Right hindlimb (tissue), 1 donor: Measurements from ENCODE around the gene C1orf226.

Source experiments
- DNase-seq: peaks from one replicate; pipeline ENCODE4 v3.0.0-alpha.2; 2018

The C1orf226 gene

GRCh38 chr1:162366149-162366548, 15.4 kb upstream of the C1orf226 start:
- no peak for DNase-seq

GRCh38 chr1:162366671-162367070, 14.9 kb upstream of the C1orf226 start:
- DNase-seq, result no peak

- DNase-seq, result no peak
Measured at GRCh38 chr1:162367073-162367472, 14.5 kb upstream of the C1orf226 start.

- DNase-seq, result no peak
Measured at GRCh38 chr1:162367772-162368171, 13.8 kb upstream of the C1orf226 start.

- DNase-seq, result no peak
Measured at GRCh38 chr1:162368451-162368850, 13.1 kb upstream of the C1orf226 start.

GRCh38 chr1:162369571-162369970, 12.0 kb upstream of the C1orf226 start:
- DNase-seq, result no peak

GRCh38 chr1:162370161-162370560, 11.4 kb upstream of the C1orf226 start:
- DNase-seq, result no peak

- DNase-seq, result no peak
Measured at GRCh38 chr1:162370721-162371120, 10.8 kb upstream of the C1orf226 start.

- DNase-seq, result no peak
Measured at GRCh38 chr1:162371611-162372010, 9.9 kb upstream of the C1orf226 start.

- no peak for DNase-seq
Measured at GRCh38 chr1:162372159-162373071, 9.1 kb upstream of the C1orf226 start.

- no peak for DNase-seq
Measured at GRCh38 chr1:162373072-162373427, 8.5 kb upstream of the C1orf226 start.

GRCh38 chr1:162373541-162374260, 7.8 kb upstream of the C1orf226 start:
- no peak for DNase-seq

- no peak for DNase-seq
Measured at GRCh38 chr1:162374406-162374805, 7.1 kb upstream of the C1orf226 start.

- DNase-seq, result no peak
Measured at GRCh38 chr1:162375463-162375862, 6.1 kb upstream of the C1orf226 start.

GRCh38 chr1:162376691-162377090, 4.8 kb upstream of the C1orf226 start, which contains the start of gene SPATA46:
Gene SPATA46, minus strand, starts transcription at chr1:162376854. Its CDS starts 64 bp downstream, at chr1:162376790.
- DNase-seq, result no peak

GRCh38 chr1:162380061-162380846, 1.3 kb upstream of the C1orf226 start:
- no peak for DNase-seq

- DNase-seq, result no peak
Measured at GRCh38 chr1:162381941-162382750, 618 bp downstream of the C1orf226 start.

- no peak for DNase-seq
Measured at GRCh38 chr1:162383091-162383490, 1.6 kb downstream of the C1orf226 start.

- no peak for DNase-seq
Measured at GRCh38 chr1:162383516-162383915, 2.0 kb downstream of the C1orf226 start.

GRCh38 chr1:162384116-162384515, 2.6 kb downstream of the C1orf226 start:
- no peak for DNase-seq

- DNase-seq, result no peak
Measured at GRCh38 chr1:162384601-162385279, 3.2 kb downstream of the C1orf226 start.

GRCh38 chr1:162385280-162385623, 3.7 kb downstream of the C1orf226 start:
- no peak for DNase-seq
